GM19455 (cell line): ENCODE results near the gene SLC25A1.
"Not testable (repeated sequence)": the region's sequence is repeated elsewhere in the genome, so short reads cannot be mapped to it uniquely, and the experiment has no call there.

Experiments used
- ATAC-seq: cut with Tn5 transposase; IDR thresholded peaks from one replicate; pipeline ENCODE4 v1.9.1; 2021; ENCODE audit not compliant: unreplicated experiment

SLC25A1 gene

DNA sequence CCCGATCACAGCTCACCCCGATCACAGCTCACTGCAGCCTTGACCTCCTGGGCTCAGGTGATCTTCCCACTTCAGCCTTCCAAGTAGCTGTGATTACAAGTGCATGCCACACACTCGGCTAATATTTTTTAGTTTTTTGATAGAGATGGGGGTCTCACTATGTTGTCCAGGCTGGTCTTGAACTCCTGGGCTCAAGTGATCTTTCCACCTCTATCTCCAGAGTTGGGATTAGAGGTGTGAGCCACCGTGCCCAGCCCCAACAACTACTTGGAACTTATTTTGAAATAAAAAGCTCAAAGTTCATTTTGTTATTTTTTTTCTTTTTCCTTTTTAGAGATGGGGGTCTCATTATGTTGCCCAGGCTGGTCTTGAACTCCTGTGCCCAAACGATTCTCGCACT is 27.8 kb upstream of the SLC25A1 start:
- no peak for ATAC-seq

DNA sequence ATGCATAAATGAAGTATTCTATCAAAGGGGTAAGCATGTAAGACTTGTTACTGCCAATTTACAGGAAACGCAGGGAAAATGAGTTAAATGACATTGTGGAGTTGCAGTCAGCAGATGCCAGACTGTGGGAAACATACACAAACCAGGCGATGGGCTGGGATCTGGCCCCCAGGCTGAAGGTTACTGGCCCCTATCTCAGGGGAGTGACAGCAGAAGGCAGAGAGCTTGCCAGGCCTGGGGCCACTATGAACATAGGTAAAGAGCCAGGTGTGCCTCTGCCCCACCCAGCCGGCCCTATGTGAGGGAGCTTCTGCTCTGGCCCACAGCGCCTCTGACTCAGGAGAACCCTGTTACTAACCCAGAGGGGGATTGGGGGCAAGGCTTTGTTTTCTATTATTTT is 26.1 kb upstream of the SLC25A1 start:
- ATAC-seq, result no peak

DNA sequence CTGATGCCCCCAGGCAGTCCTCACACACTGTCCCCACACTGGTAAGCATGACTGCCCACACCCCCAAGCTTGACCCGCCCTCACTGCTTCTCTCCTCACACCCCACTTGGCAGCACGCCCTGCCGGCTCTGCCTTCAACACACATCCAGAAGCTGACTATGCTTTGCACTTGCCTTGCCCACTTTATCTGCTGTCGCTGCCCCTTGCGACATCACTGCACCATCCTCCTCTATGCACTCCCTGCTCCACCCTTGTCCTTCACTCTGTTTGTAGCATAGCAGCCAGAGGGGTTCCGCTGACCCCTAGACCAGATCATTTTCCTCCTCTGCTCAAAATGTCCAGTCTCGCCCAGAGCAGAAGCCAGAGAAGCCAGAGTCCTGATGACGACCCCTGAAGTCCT is 25.3 kb upstream of the SLC25A1 start:
- ATAC-seq, result no peak

DNA sequence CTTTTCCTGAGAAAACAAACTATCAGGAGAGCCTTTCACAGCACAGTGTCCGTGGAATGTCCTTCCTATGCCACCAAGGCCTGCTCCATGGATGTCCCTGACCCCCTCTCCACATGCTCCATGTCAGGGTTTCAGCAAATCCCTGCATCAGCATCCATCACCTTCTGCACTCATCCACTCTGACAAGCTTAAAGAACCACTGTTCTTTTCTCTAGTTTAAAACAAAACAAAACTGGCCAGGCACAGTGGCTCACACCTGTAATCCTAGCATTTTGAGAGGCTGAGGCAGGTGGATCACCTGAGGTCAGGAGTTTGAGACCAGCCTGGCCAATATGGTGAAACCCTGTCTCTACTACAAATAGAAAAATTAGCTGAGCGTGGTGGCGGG is 24.3 kb upstream of the SLC25A1 start:
- not testable (repeated sequence) for ATAC-seq

DNA sequence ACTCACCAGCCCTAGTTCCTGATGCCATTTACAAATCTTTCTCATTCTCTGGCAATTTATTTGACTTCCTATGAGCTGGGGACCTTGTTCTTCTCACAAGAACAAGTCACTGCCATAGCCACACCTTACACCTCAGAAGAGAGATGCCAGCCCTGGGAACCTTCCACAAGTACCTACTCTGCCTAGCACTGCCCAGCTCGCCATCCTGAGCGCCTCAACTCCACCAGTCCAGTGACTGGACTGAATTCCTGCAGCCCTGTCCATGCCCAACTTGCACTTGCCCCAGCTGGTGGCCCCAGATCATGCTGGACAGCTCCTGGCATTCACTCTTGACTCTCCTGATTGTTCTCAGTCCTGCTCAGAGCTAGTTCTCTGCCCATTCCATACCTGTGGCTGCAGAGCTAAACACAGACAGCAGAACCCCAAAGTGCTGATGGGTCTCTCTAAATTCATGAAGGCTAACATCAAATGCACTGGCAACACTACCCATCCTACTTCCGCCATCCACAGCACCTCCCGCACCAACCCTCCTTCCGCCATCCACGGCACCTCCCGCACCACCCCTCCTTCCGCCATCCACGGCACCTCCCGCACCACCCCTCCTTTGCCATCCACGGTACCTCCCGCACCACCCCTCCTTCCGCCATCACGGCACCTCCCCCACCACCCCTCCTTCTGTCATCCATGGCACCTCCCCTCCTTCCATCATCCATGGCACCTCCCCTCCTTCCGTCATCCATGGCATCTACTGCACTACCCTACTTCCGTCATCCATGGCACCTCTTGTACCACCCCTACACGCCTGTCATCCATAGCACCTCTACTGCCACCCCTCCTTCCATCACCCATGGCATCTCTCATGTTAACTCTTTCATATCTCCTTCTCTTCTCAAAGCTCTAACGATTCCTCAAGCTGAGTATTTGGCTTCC is 23.6 kb upstream of the SLC25A1 start:
- ATAC-seq, result no peak

DNA sequence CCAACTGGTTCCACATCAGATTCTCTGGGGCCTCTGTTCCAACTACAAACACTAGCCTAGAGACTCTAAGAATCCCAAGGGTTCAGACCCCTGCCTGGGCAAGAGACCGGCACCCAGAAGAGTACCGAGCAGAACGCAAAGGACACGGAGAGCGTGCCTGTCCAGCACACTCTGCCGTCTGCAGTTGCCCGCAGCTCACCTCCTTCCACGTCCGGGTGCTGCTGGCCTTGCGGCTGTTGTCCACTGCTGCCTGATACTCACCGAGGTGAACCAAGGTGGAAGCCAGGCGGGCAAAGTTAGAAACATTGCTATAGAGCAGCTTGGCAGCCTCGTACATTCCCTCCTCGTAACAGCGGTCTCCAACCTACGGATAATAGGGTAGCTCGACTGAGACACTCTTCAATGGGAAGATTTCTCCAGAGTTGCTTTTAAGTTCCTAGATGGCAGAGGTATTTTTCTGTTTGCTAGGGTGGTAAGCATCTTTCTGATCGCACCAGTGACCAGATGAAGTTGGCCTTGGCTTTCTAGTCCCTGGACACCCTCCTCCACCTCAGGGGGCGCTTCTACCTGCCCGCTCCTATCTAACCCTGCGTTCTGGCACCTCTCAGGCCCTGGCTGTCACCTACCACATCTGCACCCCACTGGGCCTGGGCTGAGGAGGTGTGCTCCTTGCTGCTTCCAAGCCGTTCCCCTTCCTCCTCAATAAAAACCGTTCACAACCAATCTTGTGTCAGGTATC is 22.8 kb upstream of the SLC25A1 start:
- no peak for ATAC-seq

DNA sequence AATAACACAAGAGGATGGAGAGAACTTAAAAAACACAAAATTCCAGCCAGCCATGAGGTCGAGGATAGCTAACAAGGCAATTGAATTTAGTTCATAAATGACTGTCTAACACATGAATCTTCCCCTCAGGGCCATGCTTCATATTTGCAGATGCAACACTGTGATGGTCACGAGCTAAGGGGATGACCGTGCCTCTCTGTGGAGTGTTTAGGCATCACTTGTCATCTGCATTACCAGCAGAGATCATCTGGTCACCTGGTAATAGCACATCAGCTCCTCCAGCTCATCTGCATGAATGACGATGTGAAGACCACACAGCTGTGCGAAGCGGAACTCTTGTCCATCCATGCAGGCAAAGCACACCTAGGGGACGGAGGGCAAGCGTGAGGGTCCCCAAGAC is 20.9 kb upstream of the SLC25A1 start:
- ATAC-seq, result no peak

DNA sequence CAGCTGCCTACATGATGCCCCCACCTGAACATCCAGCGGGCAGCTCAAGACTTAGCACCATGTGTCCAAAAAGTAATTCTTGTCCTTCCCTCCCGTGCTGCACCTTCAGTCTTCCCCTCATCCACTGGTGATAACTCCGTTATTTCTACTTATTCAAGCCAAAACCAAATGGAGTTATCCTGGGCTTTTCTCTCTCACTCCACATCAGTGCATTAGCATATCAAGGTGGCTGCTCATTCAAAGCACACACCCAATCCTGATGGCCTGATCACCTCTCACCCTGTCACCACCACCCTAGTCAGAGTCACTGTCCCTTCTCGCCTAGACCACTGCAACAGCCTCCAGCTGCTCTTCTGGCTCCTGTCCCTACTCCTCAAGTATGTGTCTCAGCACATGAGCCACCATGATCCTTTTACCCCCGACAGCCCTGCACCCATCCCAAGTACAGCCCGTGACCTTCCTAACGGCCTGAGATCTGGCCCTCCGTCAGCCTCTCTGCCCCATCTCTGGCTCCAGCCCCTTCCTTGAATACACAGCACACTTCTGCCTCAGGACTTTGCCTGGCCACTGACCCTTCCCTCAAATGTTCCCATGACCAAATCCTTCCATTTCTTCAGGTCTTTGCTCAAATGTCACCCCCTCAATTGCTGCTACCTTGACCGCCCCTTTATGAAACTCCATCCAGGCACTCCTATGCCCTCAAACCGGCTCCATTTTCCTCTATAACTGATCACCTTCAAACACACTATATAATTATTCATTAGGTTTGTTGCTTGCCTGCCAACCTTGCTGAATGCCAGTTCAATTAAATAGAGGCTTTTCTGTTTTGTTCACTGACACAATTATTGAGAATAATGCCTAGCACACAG is 19.7 kb upstream of the SLC25A1 start:
- no peak for ATAC-seq

DNA sequence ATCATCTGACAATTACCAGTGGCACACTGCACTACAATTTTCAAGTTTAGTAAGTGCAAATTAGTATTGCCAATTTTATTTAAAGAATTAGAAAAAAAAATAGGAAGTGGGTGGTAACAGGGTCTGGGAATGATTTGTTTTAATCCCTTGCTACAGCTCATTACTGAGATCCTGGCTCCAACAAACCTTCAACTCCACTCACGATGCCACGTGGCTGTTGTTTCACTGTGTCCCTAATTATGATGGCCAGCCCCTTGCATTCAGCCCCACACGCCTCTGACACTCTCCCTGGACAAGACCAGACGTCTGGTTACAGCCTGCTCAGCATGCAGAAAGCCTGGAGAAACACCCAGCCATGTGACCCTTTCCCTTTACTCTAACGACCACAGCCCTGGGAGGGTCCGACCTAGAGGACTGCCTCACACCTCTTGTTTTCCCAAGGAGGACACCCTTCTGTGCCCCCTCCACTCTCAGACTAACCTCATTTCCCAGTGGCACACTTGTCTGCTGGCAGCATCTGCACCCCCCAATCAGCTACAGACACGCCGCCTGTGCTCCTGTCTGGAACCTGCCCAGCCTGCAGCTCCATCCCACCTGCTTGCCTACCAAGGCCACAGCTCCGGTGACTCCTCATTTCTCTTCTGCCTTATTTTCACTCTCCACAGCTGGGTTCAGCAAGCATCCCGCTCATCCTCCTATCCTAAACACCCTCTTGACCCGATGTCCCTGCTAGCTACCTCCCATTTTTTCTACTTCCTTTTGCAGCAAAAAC is 18.5 kb upstream of the SLC25A1 start:
- ATAC-seq, result no peak

DNA sequence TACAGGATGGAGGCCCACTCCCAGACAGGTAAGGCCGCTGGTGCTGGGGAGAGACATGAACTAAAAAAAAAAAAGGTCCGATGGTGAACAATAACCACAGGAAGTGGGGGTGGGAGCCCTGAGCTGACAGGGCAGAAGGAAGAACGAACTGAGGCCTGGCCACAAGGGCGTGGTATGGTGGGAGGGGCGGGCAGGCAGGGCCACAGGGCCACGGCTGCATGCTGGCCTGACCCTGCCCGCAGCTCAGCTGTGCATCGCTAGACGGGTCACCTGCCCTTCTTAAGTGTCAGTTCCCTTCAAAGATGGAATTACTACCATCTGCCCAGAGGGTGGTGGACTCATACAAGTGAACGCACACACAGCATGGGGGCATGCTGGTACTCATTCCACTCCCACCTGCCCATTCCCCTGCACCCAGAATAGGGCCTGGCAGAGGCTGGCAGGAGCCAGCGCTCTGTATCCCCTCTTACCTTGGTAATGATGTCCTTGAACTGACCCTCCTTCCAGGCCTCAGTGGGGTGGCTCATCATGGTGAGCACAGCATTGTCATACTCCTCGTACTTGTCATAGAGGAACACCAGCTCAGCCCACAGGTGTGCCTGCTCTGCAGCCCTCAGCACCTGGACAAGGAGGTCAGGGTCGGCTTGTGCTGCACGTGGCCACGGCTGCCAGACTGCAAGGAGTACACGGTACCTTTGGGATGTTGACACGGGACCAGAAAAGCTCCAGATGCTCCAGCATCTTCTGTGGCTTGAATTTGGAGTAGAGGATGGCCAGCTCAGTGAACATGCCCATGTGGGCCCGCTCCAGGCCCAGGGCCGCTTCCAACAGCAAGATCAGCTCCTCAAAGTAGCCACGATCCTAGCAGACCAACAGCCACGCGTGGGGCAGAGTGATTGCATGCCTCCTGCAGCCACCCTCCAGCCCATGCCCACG is 17.5 kb upstream of the SLC25A1 start:
- ATAC-seq, result no peak

DNA sequence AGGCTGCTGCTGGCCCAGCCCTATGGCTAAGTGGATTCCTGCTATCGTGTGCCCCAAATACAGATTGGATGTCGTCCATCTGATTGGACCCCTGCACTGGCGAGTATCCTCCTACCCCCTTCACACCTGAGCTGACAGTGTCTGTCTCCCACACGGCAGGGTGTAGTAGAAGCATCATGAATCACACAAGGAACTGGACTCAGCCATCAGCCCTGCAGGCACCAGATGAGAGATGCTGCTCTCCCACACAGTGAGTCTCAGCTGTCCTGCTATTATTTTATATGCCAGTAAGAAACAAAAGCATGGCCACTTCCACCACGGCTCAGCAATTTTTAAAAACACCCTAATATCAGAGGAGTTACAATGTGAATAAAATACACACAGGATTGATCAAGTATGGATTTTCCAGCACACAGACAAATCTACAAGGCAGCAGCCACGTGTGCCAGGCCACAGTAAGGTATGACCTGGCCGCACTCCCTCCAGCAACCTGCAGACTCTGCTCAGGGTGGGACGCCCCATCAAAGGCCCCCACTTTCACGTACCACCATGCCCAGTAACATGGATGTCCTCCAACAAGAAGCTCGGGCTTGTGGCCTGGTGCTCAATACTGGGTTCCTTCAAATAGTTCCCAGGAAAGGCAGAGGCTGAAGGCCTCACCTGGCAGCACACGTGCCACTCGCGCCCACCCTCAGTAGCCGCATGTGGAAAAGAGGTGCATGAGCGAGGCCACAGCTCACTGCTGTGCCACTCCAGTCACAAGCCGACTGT is 16.4 kb upstream of the SLC25A1 start:
- no peak for ATAC-seq

DNA sequence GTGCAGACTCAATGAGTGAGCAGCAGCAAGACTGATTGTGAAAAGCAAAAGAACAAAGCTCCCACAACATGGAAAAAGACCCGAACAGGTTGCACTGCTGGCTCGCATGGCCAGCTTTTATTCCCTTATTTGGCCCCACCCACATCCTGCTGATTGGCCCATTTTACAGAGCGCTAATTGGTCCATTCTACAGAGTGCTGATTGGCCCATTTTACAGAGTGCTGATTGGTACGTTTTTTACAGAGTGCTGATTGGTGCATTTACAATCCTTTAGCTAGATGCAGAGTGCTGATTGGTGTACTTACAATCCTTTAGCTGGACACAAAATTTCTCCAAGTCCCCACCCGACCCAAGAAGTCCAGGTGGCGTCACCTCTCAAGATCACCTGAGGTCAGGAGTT is 15.3 kb upstream of the SLC25A1 start:
- ATAC-seq, result no peak

DNA sequence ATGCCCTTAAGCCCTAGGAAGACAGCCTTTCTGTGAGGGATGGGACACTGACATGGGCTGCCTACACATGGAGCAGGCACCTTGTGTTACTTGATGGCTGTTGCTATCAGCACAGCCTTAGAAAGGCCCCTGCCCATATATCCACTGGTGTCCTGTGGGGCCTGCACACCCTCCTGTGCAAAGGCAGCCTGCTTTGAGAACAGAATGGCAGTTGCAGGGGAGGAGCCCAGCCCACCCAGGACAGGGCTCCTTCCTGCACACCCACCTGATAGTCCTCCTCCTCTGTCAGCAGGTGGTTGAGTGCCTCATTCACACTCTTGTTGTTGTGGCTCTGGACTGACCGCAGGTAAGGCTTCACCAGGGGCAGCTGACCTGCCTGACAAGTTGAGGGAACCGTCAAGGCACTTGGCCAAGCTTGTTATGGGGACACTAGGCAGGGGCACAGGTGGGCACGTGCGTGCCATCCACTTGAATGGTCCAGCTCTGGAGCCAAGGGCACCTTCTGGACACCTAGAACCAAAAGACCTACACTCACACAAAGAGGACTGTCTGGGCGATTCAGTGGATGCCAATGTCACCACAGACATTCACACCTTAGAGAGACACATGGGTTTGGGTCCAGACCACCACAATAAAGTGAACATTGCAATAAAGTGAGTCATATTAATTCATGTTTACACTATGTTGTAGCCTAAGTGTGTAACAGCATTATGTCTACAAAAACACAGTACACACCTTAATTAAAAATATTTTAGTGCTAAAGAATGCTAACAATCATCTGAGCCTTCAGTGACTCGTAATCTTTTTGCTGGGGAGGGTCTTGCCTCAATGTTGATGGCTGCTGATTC is 9.4 kb upstream of the SLC25A1 start:
- ATAC-seq, result no peak

DNA sequence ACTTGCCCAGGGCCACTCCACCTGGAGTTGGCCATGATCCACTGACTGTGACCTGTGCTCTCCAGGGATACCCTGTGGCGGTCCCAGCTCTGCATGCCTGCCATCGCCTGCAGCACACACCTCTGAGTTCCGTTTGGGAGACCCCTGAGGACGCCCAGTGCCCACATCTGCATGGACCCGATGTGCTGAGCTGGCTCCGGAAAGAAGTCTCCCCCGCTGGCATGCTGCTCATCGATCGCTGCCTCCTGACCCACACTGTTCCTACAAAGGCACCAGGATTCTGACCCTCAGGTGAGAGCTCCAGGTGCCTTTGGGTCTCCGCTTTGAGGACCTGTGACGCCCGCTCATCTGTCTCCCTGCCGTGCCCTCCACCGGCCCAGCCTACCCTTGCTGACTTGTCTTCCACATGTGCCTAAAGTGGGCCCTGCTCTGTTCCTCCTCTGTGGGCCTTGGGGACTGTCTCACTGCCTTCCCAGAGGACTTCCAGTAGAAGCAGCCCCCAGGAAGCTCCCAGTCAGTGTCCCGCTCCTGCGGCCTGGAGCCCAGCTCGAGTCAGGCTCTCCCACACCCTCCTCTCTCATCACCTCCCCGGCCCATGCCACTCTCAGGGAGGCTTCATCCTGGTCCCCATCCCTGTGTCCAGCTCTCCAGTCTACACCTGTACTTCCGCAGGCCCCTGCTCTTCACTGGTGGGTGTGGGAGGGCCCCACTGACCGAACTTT is 5.9 kb upstream of the SLC25A1 start:
- no peak for ATAC-seq

DNA sequence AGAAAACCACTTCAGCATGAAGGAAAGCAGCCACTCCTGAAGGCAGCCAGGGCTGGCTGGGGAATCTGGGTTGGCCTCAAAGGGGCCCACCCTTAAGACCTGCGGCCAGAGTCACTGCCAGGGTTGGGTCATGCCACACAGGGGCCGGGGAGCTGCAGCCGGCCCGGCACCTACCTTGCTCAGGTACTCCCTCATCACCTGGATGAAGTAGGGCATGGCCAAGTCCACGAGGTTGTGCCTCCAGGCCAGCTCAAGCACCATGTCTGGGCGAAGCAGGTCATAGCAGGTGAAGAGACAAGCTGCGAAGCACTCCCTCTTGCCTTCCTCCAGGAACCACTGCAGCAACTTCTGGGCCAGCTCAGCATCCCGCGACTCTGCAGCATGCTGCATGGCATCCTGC is 4.7 kb upstream of the SLC25A1 start:
- ATAC-seq, result no peak

DNA sequence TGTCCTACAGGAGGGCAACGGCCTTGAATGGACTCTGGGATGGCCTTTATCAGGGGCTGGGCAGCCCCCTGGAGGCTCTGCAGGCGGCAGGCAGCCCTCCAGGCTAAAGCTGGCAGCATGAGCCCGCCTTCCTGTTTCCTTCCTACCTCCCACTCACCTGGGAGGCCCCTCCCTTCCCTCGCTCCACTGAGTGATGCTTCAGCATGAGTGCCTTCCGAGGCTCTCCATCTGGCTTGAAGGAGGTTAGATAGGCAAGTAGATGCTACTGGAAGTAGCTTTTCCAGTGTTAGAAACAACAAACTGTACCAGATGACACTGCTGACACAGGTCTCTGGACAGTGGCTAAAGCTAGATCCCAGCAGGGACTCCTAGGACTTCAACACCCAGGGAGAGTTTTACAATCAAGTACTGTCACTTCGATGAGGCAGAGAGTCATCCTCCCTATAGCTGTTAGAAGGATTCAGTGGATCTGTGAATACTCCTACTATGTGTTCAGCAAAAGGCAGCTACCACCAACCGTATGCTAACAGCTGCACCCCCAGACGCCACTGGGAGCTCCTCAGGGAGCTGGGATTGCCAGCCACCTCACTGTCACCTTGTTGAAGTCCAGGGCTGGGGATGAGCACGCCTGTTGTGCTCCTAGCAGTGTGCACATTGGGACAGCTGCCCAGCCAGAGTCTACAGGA is 4.1 kb upstream of the SLC25A1 start:
- no peak for ATAC-seq
